GM19372 (cell line): ENCODE measurements around the gene TGFBRAP1.
A peak's percentile ranks its signal among the peaks of the same experiment; 100 is the strongest.
"Not testable (repeated sequence)": the region's sequence is repeated elsewhere in the genome, so short reads cannot be mapped to it uniquely, and the experiment has no call there.

Experiments
- ATAC-seq: cut with Tn5 transposase; IDR thresholded peaks from one replicate; pipeline ENCODE4 v1.9.1; 2021; ENCODE audit warnings: mild to moderate bottlenecking, low read depth, moderate library complexity; ENCODE audit not compliant: unreplicated experiment

TGFBRAP1 gene

GRCh38 chr2:105358593-105358992 is 29.1 kb upstream of the TGFBRAP1 start:
- no peak for ATAC-seq

- ATAC-seq = no peak
Observed at GRCh38 chr2:105357122-105357521, 27.6 kb upstream of the TGFBRAP1 start.

DNA sequence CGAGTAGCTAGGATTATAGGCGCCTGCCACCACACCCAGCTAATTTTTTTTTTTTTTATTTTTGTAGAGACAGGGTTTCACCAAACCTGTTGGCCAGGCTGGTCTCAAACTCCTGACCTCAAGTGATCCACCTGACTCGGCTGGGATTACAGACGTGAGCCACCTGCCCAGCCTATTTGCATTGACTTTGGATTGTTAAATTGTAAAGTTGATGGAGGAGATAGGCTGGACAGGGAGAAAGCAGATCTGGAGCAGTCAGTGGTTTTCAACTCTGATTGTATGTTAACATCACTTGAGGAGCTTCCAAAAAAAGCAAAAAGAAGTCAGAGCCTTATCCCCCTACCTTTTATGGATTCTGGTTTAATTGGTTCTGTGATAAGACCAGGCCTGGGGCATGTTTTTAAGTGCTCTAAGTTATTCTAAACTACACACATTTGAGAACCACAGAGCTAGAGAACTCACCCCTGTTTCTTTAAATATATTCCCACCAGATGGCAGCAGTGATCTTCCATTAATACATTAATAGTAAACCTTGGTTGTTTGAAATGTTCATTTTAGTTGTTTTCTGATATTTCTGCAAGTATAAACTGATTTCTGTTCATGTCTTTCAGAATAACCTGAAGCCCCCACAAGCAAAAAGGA is 15.3 kb upstream of the TGFBRAP1 start:
- no peak for ATAC-seq

DNA sequence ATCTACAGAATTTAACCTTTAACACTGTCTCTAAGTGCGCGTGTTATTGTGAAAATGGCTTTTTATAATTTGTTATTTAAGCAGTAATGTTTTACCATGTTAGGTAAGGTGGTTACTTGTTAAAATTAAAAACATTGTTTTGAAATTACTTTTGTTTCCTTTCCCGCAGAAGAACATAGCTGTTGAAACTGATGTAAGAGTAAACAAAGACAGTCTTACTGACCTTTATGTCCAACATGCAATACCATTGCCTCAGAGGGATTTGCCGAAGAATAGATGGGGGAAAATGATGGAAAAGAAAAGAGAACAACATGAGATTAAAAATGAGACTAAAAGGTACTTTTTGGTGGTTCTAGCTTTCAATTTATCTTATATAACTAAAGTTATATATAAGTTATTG is 9.9 kb upstream of the TGFBRAP1 start:
- no peak for ATAC-seq

- ATAC-seq = no peak
Observed at GRCh38 chr2:105338020-105338385, 8.5 kb upstream of the TGFBRAP1 start.

GRCh38 chr2:105337122-105338019 is 7.8 kb upstream of the TGFBRAP1 start, which contains the start of gene C2orf49:
TSS of gene C2orf49 (plus strand) at chr2:105337540. CDS start at chr2:105337588, 48 bp downstream.
- ATAC-seq = peak; percentile 93

DNA sequence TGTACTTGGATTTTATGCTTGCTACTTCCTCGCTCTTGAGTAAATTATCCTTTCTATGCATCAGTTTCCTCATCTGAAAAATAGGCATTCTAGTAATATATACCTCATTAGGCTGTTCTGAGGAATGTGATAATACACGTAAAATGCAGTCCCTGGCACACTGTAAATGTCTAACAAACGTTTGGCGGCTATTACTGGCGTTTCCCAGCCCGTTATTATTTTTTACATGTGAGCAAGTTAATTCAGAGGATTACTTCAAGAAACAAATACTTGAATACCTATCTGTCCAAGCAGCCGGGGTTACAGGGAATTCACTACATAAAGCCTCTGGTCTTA is 7.2 kb upstream of the TGFBRAP1 start:
- ATAC-seq = no peak

GRCh38 chr2:105335469-105335868 is 5.9 kb upstream of the TGFBRAP1 start:
- ATAC-seq = no peak

GRCh38 chr2:105334211-105334610 is 4.7 kb upstream of the TGFBRAP1 start:
- no peak for ATAC-seq

DNA sequence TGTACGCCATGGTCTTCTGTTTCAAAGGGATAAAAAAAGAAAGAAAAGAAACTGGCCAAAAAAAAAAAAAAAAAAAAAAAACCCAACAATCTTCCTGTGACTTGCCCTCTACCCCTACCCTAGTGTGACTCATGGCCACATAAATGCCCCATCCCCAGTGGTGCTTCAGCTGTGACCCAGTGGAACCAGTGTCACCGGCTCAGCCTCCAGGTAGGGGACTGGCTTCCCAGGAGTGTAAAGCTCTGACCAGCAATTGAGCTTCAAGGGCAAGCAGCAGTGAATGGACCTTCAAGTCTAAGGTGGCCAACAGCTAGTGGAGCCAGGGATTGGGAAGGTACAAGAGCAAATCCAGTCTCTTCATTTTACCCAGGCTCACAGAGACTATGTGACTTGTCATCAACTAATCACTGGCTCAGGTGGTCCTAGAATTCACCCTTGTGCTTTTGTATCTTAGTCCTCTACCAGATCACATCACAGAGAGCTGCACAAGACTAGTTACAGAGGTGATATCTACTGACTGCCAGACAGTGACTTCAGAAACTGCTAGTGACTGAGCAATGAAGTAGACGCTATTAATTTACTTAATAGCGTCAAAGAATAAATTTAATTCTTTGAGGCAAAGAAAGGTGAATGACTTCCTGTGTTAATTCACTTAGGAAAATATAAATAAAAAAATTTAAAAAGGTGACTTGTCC is 1.3 kb upstream of the TGFBRAP1 start:
- no peak for ATAC-seq

- ATAC-seq = no peak
Observed at GRCh38 chr2:105329197-105329554, 359 bp downstream of the TGFBRAP1 start.

DNA sequence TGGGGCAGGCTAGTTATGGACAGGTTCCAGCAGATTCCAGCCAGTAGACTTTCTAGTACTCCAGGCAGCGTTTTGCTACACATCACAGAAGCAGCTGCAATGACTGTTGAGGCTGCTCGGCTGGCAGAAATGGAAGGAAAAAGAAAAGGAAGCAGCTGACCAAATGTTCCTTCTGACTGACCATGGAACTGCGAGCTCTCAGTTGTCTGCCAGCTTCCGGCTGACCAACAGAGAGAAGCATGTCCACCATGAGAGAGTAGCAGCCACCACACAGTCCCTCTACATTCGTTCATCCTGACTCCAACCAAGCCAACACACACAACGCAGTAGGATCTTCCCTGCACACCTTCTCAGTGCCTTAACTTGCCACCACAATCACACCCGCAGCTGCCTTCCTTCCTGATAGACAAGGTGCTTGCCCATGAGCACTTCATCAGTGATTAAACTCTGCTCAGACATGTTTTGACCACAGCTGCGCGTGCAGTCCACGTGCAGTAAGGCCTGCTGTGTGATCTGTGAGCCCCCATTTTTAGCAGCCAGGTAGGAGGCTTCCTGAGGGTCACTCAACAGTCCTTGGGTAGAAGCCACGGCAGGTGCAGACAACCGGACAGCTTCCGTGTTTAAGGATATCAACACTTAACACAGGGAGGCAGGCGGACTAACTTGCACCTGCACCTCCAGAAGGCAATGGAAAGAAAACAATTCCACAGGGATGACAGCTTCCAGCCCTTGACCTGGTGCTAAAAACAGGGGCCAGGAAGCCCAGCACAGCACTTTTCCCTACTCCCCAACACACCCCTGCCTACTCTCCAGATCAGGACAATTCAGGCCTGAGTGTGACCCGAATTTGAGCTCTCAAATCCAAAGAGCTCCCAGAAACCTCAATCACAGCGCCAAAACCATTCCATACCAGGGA is 996 bp downstream of the TGFBRAP1 start:
- ATAC-seq = peak; percentile 25

DNA sequence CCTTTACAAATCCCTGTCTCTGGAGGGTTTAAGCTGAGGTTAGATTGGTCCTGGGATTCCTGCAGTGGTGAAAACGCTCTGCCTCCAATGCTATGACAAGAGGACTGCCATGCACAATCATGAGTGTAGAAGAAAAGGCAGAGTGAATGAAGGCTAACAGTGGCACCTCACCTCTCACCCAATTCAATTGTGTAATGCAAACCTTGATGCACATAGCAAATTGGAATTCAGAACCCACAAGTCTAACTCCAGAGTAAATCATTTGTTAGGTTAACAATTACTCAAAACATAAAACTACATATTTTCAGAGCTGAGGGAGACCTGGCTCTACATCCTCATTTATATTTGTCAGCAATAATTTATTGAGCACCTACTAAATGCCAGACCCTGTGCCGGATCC is 1.8 kb downstream of the TGFBRAP1 start:
- ATAC-seq = no peak

GRCh38 chr2:105327271-105327670 is 2.3 kb downstream of the TGFBRAP1 start:
- ATAC-seq = not testable (repeated sequence)

GRCh38 chr2:105325389-105325963 is 4.1 kb downstream of the TGFBRAP1 start:
- no peak for ATAC-seq

DNA sequence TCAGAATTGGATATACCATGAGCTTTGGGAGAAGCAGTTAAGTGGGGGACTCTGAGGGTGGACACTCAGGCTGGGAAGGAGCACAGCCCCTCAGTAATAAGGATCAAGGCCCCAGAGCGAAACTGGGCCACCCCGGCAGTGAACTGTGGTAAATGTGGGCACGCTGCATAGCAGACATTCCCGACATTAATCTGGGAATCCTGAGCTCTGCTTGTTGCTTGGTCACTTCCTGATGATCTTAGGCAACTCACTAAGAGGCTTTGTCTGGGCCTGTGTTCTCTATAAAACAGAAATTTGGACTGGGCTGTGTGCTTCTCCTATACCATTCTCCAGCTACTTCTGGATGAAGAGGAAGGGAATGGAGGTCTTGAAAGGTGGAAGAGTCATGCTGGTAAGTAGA is 4.8 kb downstream of the TGFBRAP1 start:
- ATAC-seq = no peak

DNA sequence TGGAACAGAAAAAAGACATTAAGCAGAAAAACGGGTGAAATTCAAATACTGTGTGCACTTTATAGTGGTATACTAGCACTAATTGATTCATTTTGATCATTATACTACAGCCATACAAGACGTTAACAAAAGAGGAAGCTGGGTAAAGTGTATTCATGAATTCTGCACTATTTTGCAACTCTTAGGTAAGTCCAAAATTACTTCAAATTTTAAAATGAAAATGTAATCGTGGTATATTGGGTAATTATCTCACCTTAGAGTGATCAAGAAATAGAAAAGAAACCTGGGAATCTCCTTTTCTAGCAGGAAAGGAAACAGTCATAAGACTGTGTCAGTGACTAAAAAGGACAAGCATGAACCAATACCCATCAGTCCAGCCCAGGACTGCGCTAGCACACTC is 5.4 kb downstream of the TGFBRAP1 start:
- no peak for ATAC-seq

- ATAC-seq = no peak
Observed at GRCh38 chr2:105323111-105323510, 6.4 kb downstream of the TGFBRAP1 start.

GRCh38 chr2:105321875-105322646 is 7.5 kb downstream of the TGFBRAP1 start:
- ATAC-seq = no peak
